HG02759 (cell line): ENCODE measurements around the gene IP6K2.
A peak's percentile ranks its signal among the peaks of the same experiment; 100 is the strongest.

Experiments used
- ATAC-seq: cut with Tn5 transposase; IDR thresholded peaks from one replicate; pipeline ENCODE4 v1.9.1; 2021; ENCODE audit warnings: mild to moderate bottlenecking, moderate library complexity; ENCODE audit not compliant: unreplicated experiment

Gene IP6K2

DNA sequence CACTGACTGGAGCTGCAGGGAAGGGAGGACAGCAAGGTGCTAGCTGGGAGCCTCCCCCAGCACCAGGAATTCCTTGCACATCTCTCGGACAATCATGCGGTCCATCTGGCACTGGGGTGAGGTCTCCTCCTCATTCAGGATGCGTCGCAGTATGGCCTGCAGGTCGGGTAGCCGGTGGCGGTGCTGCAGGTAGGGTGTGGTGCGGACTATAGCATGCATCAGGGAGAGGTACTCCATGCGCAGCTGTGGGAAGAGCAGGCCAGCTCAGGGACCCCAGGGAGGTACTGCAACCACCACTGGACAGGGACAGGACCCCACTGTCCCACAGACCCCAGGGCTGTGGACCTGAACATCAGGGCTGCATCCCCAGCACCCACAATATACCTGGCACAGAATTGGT, 42.5 kb downstream of the IP6K2 start:
- no peak for ATAC-seq

DNA sequence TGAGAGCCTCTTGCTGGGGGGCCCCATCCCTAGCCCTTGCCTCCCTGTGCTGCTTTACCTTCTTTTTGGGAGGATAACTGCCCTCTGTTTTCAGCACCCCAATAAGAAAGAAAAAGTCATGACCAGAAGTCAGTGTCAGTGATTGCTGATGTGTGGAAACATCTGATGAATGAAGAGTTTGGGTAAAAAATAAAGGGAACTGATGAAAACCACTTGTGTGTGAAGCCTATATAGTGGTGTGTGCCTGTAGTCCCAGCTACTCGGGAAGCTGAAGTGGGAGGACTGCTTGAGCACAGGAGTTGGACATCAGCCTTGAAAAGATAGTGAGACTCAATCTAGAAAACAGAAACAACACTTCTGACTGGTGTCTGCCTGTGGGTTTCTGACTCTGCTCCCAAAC, 44.5 kb downstream of the IP6K2 start:
- no peak for ATAC-seq

DNA sequence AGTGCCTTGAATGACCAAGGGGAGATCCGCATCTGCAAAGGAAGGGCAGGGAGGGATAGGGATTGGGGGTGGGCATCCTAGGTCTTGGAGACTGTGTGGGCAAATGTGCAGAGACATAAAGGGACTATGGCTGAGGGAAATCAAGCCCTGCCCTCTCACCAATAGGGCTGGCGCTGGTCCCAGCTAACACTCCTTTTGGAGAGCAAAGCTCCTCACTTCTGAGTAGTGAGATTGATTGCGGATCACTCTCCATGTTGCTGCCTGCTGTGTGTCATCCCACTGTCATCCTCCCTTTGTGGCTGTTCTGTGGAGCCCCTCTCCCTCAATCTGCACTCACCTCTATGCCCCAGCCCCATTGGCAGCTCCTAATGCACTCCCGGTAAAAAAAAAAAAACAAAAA, 52.1 kb downstream of the IP6K2 start:
- no peak for ATAC-seq

DNA sequence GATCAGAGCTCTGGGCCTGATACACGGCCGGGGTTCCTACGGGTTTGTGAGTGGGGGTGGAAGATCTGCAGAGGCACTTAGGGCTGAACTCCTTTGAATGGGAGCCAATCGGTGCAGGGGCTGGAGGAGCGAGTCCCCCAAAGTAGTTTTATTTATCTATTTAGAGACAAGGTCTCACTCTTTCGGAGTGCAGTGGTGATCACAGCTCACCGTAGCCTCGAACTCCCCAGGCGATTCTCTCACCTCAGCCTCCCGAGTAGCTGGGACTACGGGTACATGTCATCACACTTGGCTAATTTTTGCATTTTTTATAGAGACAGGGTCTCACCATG, 52.7 kb downstream of the IP6K2 start:
- no peak for ATAC-seq

DNA sequence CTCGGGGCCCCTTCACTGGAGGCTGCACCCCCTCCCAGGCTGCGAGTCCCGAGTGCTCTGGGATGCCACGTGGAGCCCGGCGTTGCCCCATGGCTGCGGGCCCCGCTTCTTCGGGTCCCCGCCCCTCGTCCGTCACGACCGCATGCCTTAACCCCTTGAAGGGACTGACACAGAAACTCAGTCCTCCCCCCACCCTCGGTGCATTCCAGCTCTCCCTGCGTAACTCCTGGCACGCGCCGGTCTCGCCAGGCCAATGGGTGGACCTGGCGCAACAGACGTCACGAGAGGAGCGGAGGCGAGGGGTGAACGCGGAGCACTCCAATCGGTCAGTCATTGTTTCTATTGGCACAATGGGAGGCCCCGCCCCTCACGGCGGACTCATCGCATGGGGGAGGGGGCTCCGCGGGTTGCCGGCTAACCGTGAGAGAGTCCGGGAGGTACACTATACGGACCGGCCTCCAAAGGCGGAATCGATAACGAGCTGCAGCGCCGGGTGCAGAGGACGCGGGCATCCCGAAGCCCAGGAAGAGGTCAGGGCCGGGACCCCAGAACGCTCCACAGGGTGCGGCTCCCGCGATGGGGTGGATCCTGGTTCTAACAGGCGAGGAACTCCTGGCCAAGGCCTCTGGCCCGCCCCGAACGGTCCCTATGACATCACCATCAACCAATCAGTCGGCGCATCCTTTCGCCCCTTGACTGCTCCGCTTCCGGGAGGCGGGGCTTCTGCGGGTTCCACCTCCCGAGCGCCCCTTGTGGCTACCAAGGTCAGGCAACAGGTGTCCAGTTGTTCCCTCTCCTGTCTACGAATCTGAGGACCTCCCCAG, 53.3 kb downstream of the IP6K2 start:
- ATAC-seq: peak; percentile 86

DNA sequence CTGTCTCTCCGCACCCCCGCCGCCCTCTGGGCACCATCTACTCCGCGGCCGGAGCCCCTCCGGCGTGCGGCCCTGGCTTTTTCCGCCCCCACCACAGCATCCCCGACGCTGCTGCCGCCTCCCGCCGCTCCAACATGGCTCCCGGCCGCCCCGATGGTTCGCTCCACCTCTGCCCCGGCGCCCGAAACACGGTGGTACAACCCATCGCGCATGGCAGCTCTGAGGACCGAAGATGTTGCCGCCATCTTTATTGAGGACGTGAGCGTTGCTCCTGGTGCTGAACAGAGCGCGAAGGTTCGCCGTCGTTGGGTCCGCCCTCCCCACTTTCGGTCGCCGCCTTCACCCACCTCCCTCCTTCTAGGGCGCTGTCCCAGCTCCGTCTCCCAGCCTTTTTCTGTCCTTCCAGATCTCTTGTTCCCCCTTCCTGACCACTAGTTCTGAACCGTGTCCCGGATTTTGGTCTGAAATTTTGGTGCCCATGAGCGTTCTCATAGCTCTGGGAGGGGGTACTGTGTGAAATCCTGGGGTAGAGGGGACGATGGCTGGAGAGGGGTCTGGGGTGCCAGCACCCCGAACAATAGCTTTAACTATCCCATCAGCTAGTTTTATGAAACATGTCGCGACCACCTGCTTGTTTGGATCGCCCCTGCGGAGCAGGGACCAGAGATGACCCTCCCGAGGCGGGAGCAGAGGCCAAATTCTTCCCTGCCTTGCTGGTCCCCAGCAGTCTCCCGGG, 54.1 kb downstream of the IP6K2 start, which contains the start of gene CELSR3:
Gene CELSR3 (minus strand): TSS at position 134 of the 736 bp plus-strand sequence. CDS start 252 bp downstream, outside the sequence.
- no peak for ATAC-seq

DNA sequence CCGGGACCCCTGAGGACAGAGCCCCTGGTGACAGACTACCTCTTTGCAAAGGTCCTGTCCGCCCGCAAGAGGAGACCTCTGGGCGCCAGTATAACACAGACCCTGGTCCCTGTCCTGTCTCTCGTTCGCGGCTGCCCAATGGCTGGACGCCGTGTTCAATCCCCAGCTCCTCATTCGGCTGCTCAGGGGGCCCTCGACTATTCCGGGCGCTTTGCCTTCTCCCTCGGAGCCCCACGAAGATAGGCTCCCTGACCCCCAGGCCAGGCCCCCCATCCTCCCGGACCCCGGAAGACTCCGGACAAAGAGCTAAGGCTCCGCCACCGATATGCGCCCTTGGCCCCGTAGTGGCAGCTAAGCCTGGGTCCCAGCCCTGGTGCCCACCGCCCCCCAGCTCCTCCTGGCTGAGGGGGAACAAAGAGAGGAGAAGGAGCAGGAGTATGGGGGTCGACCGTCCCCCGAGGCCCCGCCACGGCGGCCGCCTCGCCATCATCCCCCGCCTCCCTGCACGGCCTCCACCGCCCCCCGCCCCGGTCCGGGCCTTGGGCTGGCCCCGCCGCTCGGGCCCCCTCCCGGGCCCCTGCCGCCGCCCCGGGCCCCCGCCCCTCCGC, 54.8 kb downstream of the IP6K2 start:
- ATAC-seq: no peak

DNA sequence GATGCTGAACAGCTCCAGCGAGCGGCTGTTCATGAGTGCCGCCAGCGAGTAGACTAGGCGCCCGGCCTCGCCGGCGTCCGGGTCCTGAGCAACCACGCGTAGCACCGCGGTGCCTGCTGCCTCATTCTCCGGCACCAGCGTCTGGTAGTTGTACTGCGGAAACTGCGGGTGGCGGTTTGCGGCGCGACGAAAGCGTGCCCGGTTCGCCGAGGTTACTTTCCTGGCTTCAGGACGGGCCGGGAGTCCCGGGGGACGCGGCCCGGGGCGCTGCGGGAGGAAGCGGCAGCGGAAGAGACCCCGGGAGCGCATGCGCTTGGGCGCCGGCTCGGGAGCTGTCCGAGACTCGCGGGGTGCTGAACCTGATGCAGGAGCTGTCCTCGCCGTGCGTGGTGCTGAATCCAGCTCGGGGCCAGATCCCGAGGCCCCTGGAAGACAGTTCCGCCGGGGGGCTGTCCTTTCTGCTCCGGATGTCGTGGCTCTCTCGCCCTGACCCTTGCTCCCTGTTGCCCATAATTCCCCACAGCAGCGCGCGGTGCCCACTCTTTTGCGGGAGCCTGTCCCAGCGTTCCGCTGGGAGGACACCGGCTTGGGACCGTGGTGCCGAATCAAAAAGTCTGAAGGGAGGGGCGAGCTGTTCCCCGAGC, 55.4 kb downstream of the IP6K2 start:
- ATAC-seq: no peak

DNA sequence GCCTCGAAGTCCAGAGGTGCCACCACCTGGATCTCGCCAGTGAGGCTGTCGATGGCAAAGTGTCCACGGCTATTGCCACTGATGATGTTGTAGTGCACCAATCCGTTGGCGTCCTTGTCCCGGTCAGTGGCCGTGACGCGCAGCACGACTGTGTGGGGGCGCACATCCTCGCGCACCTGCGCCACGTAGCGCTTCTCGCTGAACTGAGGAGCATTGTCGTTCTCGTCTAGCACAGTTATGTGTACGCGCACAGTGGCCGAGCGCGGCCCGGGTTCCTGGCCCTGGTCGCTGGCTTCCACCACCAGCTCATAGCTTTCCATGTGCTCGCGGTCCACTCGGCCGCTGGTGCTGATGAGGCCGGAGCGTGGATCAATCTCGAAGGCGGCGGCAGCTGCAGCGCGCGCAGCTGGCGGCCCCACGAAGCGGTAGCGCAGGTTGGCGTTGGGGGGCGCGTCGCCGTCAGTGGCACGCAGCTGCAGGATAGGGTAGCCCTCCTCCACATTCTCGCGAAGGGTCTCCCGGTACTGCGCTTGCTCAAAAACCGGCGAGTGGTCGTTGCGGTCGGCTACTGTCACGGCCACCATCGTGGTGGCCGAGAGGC, 56.1 kb downstream of the IP6K2 start:
- ATAC-seq: no peak

DNA sequence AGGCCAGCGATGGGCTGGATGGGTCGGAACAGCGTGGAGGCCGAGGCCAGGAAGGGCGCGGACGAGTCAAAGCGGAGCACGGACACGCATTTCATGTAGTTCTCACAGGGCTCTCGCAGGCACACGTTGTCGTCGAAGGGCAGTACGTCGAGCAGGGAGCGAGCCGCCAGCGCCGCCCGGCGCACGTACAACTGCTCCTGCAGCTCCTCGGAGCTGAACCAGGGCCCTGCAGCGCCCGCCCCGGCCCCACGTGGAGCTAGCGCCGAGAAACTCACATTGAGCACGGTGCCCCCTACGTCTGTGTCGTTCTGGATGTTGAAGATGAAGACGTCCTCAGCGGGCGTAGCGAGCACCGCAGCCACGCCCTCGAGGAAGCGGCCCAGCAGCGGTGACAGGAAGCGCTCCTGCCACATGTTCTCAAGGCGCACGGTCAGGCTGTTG, 60.2 kb downstream of the IP6K2 start:
- no peak for ATAC-seq

DNA sequence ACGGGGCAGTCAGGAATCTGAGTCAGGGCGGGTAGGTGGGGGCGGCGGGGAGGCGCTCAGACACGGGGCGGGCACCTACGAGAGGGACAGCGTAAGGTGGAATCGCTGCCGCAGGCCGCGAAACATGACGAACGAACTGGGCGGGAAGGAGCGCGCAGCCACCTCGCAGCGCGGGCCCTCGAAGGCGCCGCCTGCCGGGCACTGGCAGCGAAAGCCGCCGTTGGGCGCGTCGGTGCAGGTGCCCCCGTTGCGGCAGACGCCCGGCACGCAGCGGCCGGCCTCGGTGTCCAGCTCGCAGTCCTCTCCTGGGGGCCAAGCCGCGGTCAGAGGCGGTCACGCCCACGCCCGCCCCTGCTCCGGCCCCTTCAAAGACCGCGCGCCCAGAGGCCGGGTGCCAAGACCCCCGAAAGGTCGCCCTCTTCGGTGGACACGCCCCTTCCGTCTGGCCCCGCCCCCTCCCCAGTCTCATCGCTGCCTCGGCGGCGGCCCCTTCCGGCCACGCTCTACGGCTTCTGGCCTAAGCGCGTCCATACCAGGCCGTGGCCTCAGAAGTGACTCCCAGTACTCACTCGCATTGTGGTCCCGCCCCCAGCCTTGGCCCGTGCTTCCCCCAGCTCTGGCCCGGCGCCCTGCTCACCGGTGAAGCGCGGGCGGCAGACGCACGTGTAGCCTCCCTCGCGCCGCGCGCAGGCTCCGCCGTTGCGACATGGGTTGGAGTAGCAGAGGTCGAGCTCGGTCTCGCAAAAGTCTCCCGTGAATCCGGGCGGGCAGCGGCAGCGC, 60.8 kb downstream of the IP6K2 start:
- ATAC-seq: peak; percentile 71

DNA sequence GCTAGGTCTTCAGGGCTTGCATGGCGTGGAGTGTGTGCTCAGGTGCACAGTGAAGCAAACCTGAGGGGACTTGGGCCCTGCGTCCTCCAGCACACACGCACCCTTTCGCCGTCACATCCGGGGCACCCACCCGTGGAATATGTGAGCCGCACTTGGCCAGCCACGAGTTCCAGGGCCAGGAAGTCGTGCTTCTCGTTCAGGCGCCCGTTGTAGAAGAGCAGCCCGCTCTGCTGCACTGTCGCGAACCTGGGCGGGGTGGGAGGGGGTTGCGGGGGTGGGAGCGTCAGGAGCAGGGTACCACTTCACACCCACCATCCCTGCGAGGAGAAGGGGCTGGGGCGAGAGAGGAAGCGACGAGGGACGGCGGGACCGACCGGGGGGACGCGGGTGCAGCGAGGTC, 61.4 kb downstream of the IP6K2 start:
- no peak for ATAC-seq

DNA sequence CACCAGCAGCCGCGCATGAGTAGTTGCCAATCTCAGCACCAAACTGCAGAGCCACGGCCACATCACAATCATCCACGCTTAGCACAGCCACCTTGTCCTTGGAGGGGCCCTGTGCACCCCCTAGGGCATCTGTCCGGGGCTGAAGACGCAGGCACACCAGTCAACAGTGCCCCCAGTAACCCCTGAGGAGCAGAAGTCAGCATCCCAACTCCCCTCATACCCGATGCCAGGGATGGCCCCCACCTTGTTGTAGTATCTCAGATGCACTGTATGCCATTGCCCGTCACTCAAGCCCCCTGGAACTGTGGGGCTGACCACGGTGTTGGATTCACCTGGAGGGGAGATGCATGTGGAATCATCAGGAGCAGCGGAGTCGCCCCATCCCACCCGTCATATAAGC, 62.0 kb downstream of the IP6K2 start:
- no peak for ATAC-seq

DNA sequence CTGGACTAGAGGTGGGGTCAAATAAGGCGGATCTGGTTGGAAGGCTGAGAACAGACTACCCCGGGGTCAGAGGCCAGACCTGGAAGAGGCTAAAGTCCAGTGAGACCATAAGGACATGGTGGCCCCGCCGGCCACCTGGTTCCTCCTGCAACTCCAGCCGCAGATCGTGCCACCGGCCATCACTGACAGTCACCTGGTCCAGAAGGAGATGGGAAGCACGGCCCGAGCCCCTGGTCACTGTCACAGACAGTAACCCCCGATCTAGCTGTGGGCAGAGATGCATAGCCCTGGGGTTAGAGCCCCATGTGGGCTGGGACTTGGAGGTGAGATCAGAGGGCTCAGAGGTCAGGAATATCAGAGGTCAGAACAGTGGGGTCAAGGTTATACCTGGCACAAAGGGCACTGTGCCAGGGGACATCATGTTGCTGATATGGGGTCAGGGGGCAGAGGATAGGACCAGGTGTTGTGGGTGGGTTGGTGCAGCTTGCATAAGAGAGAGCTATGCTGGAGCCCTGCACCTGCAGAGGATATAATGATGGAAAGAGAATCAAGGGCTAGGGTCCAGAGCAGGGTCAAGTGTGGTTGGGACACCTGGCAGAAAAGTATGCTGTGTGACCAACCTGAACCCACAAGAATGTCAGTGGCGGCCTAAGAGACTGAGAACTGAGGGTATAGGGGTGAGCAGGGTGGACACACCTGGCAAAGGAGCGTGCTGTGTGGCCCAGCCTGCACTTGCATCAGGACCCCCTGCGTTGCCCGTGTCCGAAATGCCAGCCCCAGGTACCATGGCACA, 63.9 kb downstream of the IP6K2 start:
- ATAC-seq: no peak

DNA sequence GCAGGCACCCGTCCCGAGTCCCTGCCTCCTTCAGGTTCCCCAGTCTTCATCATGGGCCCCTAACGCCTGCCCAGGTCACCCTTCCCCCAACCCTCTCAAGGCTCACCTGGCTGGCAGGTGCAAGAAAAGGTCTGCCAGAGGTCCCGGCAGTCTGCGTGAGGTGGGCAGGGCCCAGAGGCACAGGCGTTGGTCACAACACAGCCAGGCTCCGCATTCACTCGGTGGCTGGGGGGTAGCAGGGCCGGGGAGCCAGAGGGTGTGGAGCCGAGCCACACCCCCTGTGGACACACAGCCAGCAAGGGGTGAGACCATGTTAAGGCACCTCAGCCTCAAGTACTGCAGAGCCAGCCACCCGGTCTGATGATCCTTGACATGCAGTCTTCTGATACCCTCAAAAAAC, 65.2 kb downstream of the IP6K2 start:
- ATAC-seq: no peak

DNA sequence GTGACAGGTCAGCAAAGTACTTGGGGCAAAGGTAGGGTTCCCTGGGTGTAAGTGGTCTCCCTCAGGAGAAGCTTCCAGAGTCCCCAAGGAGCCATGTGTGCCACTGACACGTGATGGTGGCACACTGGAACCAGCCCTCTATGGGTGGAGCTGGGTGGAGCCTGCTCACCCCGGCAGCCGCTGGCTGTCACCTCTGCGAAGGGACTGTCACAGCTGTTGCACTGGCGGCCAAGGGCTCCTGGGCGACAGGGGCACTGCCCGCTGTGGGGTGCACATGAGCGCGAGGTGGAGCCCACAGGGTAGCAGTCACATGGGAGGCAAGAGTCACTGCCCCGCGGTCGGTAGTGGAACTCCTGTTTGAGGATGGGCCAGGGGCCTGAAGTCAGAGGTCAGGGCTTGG, 66.3 kb downstream of the IP6K2 start:
- no peak for ATAC-seq

DNA sequence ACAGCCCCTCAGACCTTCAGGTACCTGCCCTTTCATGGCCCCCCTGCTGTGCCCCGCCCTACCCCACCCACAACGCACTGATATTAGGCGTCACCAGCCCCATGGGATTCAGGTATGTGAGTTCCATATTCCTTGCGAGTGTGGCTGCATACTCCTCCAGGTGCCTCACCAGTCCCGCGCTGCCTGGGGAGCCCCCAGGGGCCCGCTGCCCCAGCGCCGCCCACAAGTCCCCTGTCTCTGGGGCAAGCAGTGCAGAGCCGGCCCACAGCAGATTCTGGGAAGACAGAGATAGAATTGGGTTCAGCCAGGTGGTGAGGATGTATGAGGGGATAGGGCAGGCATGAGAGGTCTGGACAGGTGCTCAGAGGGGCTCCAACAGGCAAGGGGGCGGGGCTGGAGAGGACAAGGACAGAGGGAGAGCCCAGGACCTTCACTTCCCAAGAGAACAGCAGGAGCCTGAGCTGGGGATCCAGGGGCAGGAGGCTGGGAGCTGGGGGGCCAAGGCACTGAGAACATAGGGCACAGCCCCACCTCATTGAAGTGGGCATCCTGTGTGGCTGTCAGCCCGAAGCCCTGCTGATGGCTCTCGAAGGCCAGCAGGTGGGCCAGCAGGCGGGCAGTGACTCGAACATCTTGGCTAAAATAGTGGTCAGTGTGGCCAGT, 68.7 kb downstream of the IP6K2 start:
- ATAC-seq: no peak

DNA sequence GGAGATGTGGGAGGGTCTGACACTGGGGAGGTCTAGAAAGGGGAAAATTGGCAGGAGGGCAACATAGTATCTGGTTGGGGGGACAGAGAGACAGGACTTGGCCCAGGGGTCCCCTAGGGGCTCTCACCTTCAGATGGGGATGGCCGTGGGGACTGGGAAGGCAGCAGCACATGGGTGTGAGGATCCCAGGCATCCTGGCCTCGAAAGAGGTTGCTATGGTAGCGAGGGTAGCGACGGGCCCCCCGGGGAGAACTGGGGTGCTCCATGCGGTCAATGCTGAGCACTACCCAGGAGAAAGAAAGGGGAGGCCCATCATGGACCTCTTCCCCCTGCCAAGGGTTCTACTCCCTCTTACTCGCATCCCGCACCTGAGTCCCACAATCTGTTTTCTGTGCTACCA, 69.3 kb downstream of the IP6K2 start:
- no peak for ATAC-seq
